WERI-Rb-1 (cell line): Measurements from ENCODE around the gene DNAH2.
A peak's percentile ranks its signal among the peaks of the same experiment; 100 is the strongest.
"Not testable (repeated sequence)": the region's sequence is repeated elsewhere in the genome, so short reads cannot be mapped to it uniquely, and the experiment has no call there.

Source experiments
- DNase-seq: peaks from one replicate; pipeline ENCODE4 v3.0.0-alpha.2; 2020
- H3K27ac ChIP-seq: fragments of 250-450 bp; sonication (Bioruptor Pico); 2 replicates; pipeline ENCODE4 v1.5.1; 2020; ENCODE audit warnings: mild to moderate bottlenecking, moderate library complexity
- H3K27me3 ChIP-seq: fragments of 250-450 bp; sonication (Bioruptor Pico); 2 replicates; pipeline ENCODE4 v1.5.1; 2021; ENCODE audit warnings: mild to moderate bottlenecking, low read depth, moderate library complexity; ENCODE audit not compliant: insufficient read depth, severe bottlenecking
- H3K36me3 ChIP-seq: fragments of 250-450 bp; sonication (Bioruptor Pico); 2 replicates; pipeline ENCODE4 v1.5.1; 2020; ENCODE audit warnings: mild to moderate bottlenecking, moderate library complexity
- H3K4me3 ChIP-seq: 2 replicates; pipeline ENCODE4 v1.5.1; 2011; ENCODE audit warnings: low read depth, mild to moderate bottlenecking, control low read depth, low read length
- H3K9me3 ChIP-seq: fragments of 250-450 bp; sonication (Bioruptor Pico); 2 replicates; pipeline ENCODE4 v1.5.1; 2021; ENCODE audit warnings: mild to moderate bottlenecking, moderate library complexity; ENCODE audit not compliant: severe bottlenecking
- CTCF ChIP-seq: IDR thresholded peaks from 2 replicates; pipeline ENCODE4 v1.5.1; 2011; ENCODE audit warnings: low read depth, mild to moderate bottlenecking, control low read depth, inconsistent platforms, low read length

The DNAH2 gene

GRCh38 chr17:7857713-7858521 lies 140.4 kb downstream of the DNAH2 start, which contains the start of gene CYB5D1:
CYB5D1 (plus strand) TSS chr17:7858003; CDS start chr17:7858135, 132 bp downstream.
- Histone ChIP-seq H3K36me3 (peaks cover 20% of the 10 kb centered on the region), H3K27me3 (no peaks in the 10 kb centered on the region), H3K4me3 (peak within 1 kb of the TSS; percentile 88), H3K9me3 (no peaks in the 10 kb centered on the region), H3K27ac (peak within 1 kb of the TSS; percentile 98)
- peak; percentile 94 for DNase-seq
- TF ChIP-seq CTCF = no peak

DNA sequence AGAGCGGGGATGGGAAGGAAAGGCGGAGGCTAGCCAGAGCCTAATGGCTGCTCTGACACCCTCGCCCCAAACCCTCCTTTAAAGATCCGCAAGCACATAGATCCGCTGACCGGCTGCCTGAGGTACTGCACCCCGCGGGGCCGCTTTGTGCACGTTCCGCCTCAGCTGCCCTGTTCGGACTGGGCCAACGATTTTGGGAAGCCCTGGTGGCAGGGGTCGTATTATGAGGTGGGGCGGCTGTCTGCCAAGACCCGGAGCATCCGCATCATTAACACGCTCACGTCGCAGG lies 140.9 kb downstream of the DNAH2 start:
- DNase-seq = peak; percentile 64
- Histone ChIP-seq H3K27me3 (no peaks in the 10 kb centered on the region), H3K4me3 (peak overlapping the region; percentile 88), H3K27ac (no peak overlapping the region; the same call in none of the 2 replicates), H3K9me3 (no peaks in the 10 kb centered on the region), H3K36me3 (peaks cover 17% of the 10 kb centered on the region)
- TF ChIP-seq CTCF = peak; percentile 50; the same call in 1 of the 2 replicates

- H3K27me3 ChIP-seq = no peaks in the 10 kb centered on the region
- peaks cover 17% of the 10 kb centered on the region for H3K36me3 ChIP-seq
- no peaks in the 10 kb centered on the region for H3K9me3 ChIP-seq
- H3K27ac ChIP-seq = no peak overlapping the region
- TF ChIP-seq CTCF = no peak
- H3K4me3 ChIP-seq = peak overlapping the region; percentile 88; the same call in 1 of the 2 replicates
- no peak for DNase-seq
Measured at GRCh38 chr17:7859028-7859427, 141.5 kb downstream of the DNAH2 start.

- Histone ChIP-seq H3K9me3 (no peaks in the 10 kb centered on the region), H3K4me3 (no peak overlapping the region), H3K27me3 (no peaks in the 10 kb centered on the region), H3K36me3 (peaks cover 24% of the 10 kb centered on the region), H3K27ac (no peak overlapping the region)
- peak; percentile 56 for TF ChIP-seq CTCF
- DNase-seq = peak; percentile 53
Measured at GRCh38 chr17:7862692-7863437, 145.3 kb downstream of the DNAH2 start.

GRCh38 chr17:7864384-7864783 lies 146.8 kb downstream of the DNAH2 start:
- not testable (repeated sequence) for DNase-seq, H3K27ac ChIP-seq, H3K9me3 ChIP-seq, H3K4me3 ChIP-seq, H3K27me3 ChIP-seq
- peaks cover 24% of the 10 kb centered on the region for H3K36me3 ChIP-seq

- no peak overlapping the region for H3K4me3 ChIP-seq
- H3K9me3 ChIP-seq = no peaks in the 10 kb centered on the region
- no peak for TF ChIP-seq CTCF
- H3K27ac ChIP-seq = no peak overlapping the region
- H3K36me3 ChIP-seq = peaks cover 20% of the 10 kb centered on the region
- no peak for DNase-seq
- no peaks in the 10 kb centered on the region for H3K27me3 ChIP-seq
Measured at GRCh38 chr17:7864995-7865650, 147.6 kb downstream of the DNAH2 start.
